H1 (cell line): Measurements from ENCODE around the gene SOST. TPM values are rescaled to one million over a fixed set of nuclear protein-coding genes. Genes with fewer than 3 reads are reported as not detected.

Experiments
- CTCF ChIA-PET: fragments of 300-600 bp; sonication (Branson Sonifier 250); formaldehyde crosslinking; loops from one replicate; lab custom pipeline; 2021; ENCODE audit not compliant: partially characterized antibody; lab: Charles Lee
- POLR2A ChIA-PET: fragments of 300-600 bp; sonication (Branson Sonifier 250); formaldehyde crosslinking; loops from one replicate; lab custom pipeline; 2021; ENCODE audit warnings: inconsistent platforms; ENCODE audit not compliant: partially characterized antibody; lab: Charles Lee
- DNase-seq, 2 experiments: peaks; one replicate each; pipeline versions ENCODE4 v3.0.0 to v3.0.0-alpha.2; 2010 to 2022; ENCODE audit warnings: low spot score in 2 of 2, low read depth in 1 of 2, mixed read lengths in 1 of 2
- FAIRE-seq: peaks from 2 replicates; lab custom pipeline; 2011; peaks lifted over from hg19 to GRCh38; lab: Jason Lieb, UNC
- H2AFZ ChIP-seq: 2 replicates; pipeline ENCODE4 v1.8.1; 2012; ENCODE audit warnings: low read length, inconsistent platforms
- H2AK5ac ChIP-seq: 2 replicates; pipeline ENCODE4 v1.6.1; 2013; ENCODE audit warnings: low read depth, low read length
- H2BK120ac ChIP-seq: replicated peaks from 2 replicates; pipeline ENCODE3; 2013; ENCODE audit warnings: low read depth, low read length, inconsistent platforms
- H2BK12ac ChIP-seq: 2 replicates; pipeline ENCODE4 v1.6.1; 2013; ENCODE audit warnings: low read depth, low read length
- H2BK15ac ChIP-seq: 2 replicates; pipeline ENCODE4 v1.6.1; 2013; ENCODE audit warnings: low read length
- H2BK20ac ChIP-seq: 2 replicates; pipeline ENCODE4 v1.6.1; 2013; ENCODE audit warnings: low read length
- H2BK5ac ChIP-seq: 2 replicates; pipeline ENCODE4 v1.6.1; 2013; ENCODE audit warnings: low read depth, low read length
- H3K14ac ChIP-seq: 2 replicates; pipeline ENCODE4 v1.6.1; 2013; ENCODE audit warnings: inconsistent platforms; ENCODE audit not compliant: insufficient read length
- H3K18ac ChIP-seq: 2 replicates; pipeline ENCODE4 v1.6.1; 2013; ENCODE audit warnings: low read length; ENCODE audit errors: extremely low read depth
- H3K23ac ChIP-seq: 2 replicates; pipeline ENCODE4 v1.6.1; 2013; ENCODE audit warnings: inconsistent platforms; ENCODE audit not compliant: insufficient read length
- H3K23me2 ChIP-seq: 2 replicates; pipeline ENCODE4 v1.6.1; 2013; ENCODE audit warnings: low read depth, low read length
- H3K27ac ChIP-seq: 2 replicates; pipeline ENCODE4 v1.6.1; 2011; ENCODE audit warnings: low read depth, low read length, inconsistent platforms
- H3K27me3 ChIP-seq, 4 experiments: replicated peaks in 1 of 4; 1 replicate in 1 of 4; 2 replicates in 3 of 4; pipeline versions ENCODE4 v1.6.1 to v1.8.1; 2011 to 2013; ENCODE audit warnings: low read length in 3 of 4, mild to moderate bottlenecking in 3 of 4, inconsistent platforms in 2 of 4, mixed read lengths in 2 of 4, moderate library complexity in 1 of 4; ENCODE audit not compliant: control insufficient read depth in 3 of 4, insufficient read depth in 3 of 4; ENCODE audit errors: extremely low read depth in 1 of 4
- H3K36me3 ChIP-seq, 4 experiments: 2 replicates each; pipeline versions ENCODE4 v1.6.1 to v1.8.1; 2011 to 2013; ENCODE audit warnings: mild to moderate bottlenecking in 4 of 4, low read length in 3 of 4, moderate library complexity in 2 of 4, control low read depth in 1 of 4, inconsistent platforms in 1 of 4; ENCODE audit not compliant: insufficient read depth in 4 of 4, control insufficient read depth in 2 of 4
- H3K4ac ChIP-seq: replicated peaks from 2 replicates; pipeline ENCODE3; 2013; ENCODE audit warnings: low read length, low read depth, mixed read lengths, inconsistent platforms; ENCODE audit not compliant: insufficient read length
- H3K4me1 ChIP-seq, 4 experiments: replicated peaks in 1 of 4; 1 replicate in 1 of 4; 2 replicates in 3 of 4; pipeline versions ENCODE4 v1.6.1 to v1.8.1; 2011 to 2013; ENCODE audit warnings: low read length in 3 of 4, inconsistent platforms in 2 of 4, mixed read lengths in 1 of 4; ENCODE audit not compliant: insufficient read depth in 4 of 4, control insufficient read depth in 3 of 4
- H3K4me2 ChIP-seq, 2 experiments: 2 replicates each; pipeline versions ENCODE4 v1.6.1 to v1.8.1; 2011 to 2013; ENCODE audit warnings: low read depth in 2 of 2, low read length in 2 of 2, control low read depth in 1 of 2, inconsistent platforms in 1 of 2, mild to moderate bottlenecking in 1 of 2; ENCODE audit not compliant: insufficient read depth in 1 of 2
- H3K4me3 ChIP-seq, 4 experiments: fragments of 200-600, 300-600 bp in 1 of 4; sonication (generic), shearing (Covaris generic), sonication (Bioruptor Twin) in 1 of 4; 2 replicates each; pipeline versions ENCODE4 v1.5.1 to v1.8.1; 2011 to 2016; ENCODE audit warnings: low read length in 4 of 4, low read depth in 3 of 4, control low read depth in 2 of 4, inconsistent platforms in 2 of 4, mild to moderate bottlenecking in 2 of 4, mixed read lengths in 1 of 4, moderate library complexity in 1 of 4; ENCODE audit not compliant: insufficient read depth in 2 of 4; ENCODE audit errors: extremely low read depth in 1 of 4
- H3K56ac ChIP-seq: replicated peaks from 2 replicates; pipeline ENCODE3; 2013; ENCODE audit warnings: low read depth, mild to moderate bottlenecking, mixed read lengths, low read length, inconsistent platforms; ENCODE audit not compliant: insufficient read length
- H3K79me1 ChIP-seq: 2 replicates; pipeline ENCODE4 v1.6.1; 2013; ENCODE audit warnings: low read depth, low read length, control low read depth
- H3K79me2 ChIP-seq, 2 experiments: 2 replicates each; pipeline versions ENCODE4 v1.6.1 to v1.8.1; 2012 to 2013; ENCODE audit warnings: low read length in 2 of 2, mild to moderate bottlenecking in 2 of 2, inconsistent platforms in 1 of 2; ENCODE audit not compliant: insufficient read depth in 2 of 2, control insufficient read depth in 1 of 2
- H3K9ac ChIP-seq, 4 experiments: replicated peaks in 1 of 4; 1 replicate in 1 of 4; 2 replicates in 3 of 4; pipeline versions ENCODE4 v1.6.1 to v1.8.1; 2011 to 2013; ENCODE audit warnings: low read depth in 3 of 4, low read length in 3 of 4, control low read depth in 2 of 4, mild to moderate bottlenecking in 2 of 4, moderate library complexity in 2 of 4, inconsistent platforms in 1 of 4; ENCODE audit errors: extremely low read depth in 1 of 4
- H3K9me3 ChIP-seq, 2 experiments: 2 replicates each; pipeline versions ENCODE4 v1.6.1 to v1.8.1; 2012 to 2013; ENCODE audit warnings: mild to moderate bottlenecking in 2 of 2, moderate library complexity in 2 of 2, control low read depth in 1 of 2, inconsistent platforms in 1 of 2, low read depth in 1 of 2, low read length in 1 of 2, mixed read lengths in 1 of 2; ENCODE audit not compliant: insufficient read depth in 2 of 2
- H4K20me1 ChIP-seq, 2 experiments: replicated peaks in 1 of 2; 2 replicates each; pipeline versions ENCODE3 to v1.8.1; 2011 to 2013; ENCODE audit warnings: inconsistent platforms in 2 of 2, low read length in 2 of 2, mild to moderate bottlenecking in 1 of 2; ENCODE audit not compliant: insufficient read depth in 2 of 2, control insufficient read depth in 1 of 2
- H4K5ac ChIP-seq: 2 replicates; pipeline ENCODE4 v1.6.1; 2013; ENCODE audit warnings: low read length, low read depth, mixed read lengths, inconsistent platforms; ENCODE audit not compliant: insufficient read length
- H4K8ac ChIP-seq: 2 replicates; pipeline ENCODE4 v1.8.0; 2013; ENCODE audit warnings: mild to moderate bottlenecking, moderate library complexity, low read length, inconsistent platforms; ENCODE audit not compliant: insufficient read depth; ENCODE audit errors: extremely low read depth
- H4K91ac ChIP-seq: replicated peaks from 2 replicates; pipeline ENCODE3; 2013; ENCODE audit warnings: low read length, mixed read lengths, inconsistent platforms; ENCODE audit not compliant: insufficient read length
- KDM4A ChIP-seq: IDR thresholded peaks from one replicate; pipeline ENCODE4 v1.7.1; 2012; ENCODE audit warnings: low read depth, mild to moderate bottlenecking, moderate library complexity, low read length, inconsistent platforms; ENCODE audit not compliant: severe bottlenecking
- POLR2AphosphoS5 ChIP-seq: IDR thresholded peaks from 2 replicates; pipeline ENCODE4 v1.6.1; 2011; ENCODE audit warnings: low read depth, low read length
- RBBP5 ChIP-seq: IDR thresholded peaks from 2 replicates; pipeline ENCODE4 v1.7.1; 2012; ENCODE audit warnings: low read depth, mild to moderate bottlenecking, inconsistent platforms, low read length, moderate library complexity, borderline replicate concordance
- RFX5 ChIP-seq: IDR thresholded peaks from 2 replicates; pipeline ENCODE4 v1.6.1; 2011; ENCODE audit warnings: low read depth, low read length, improper control_type of control experiment, borderline replicate concordance
- SRF ChIP-seq: IDR thresholded peaks from 2 replicates; pipeline ENCODE4 v1.6.1; 2011; ENCODE audit warnings: mild to moderate bottlenecking, low read depth, low read length, moderate library complexity
- ZNF274 ChIP-seq: IDR thresholded peaks from 2 replicates; pipeline ENCODE4 v1.7.0; 2012; ENCODE audit warnings: low read length, borderline replicate concordance; ENCODE audit errors: extremely low read depth
- WGBS, 2 experiments: shearing (Covaris generic) in 1 of 2; methylation state at CpG; one replicate each; pipeline versions ENCODE4 v1.1.6 to v1.1.7; 2013 to 2015; ENCODE audit warnings: low lambda C conversion rate in 2 of 2, mixed read lengths in 2 of 2, inconsistent platforms in 1 of 2, low coverage in 1 of 2, missing lambda C conversion rate in 1 of 2; ENCODE audit not compliant: insufficient replicate concordance in 2 of 2, insufficient coverage in 1 of 2, insufficient read length in 1 of 2; ENCODE audit errors: extremely low coverage in 1 of 2, missing lambda C conversion rate in 1 of 2; 5-methylcytosine and 5-hydroxymethylcytosine counted together
- polyA plus RNA-seq, 7 experiments: library from polyadenylated mRNA; depleted of rRNA in 3 of 7; stranded (reverse) in 5 of 7; unstranded in 2 of 7; fragments of >200 nt in 5 of 7; fragments of 200-250 nt in 2 of 7; gene quantifications; 1 replicate in 5 of 7; 2 replicates in 1 of 7; 4 replicates in 1 of 7; pipeline versions ENCODE4 v1.2.1 to v1.2.3, GENCODE V29; 2011 to 2013; ENCODE audit warnings: missing spikeins in 2 of 7, mixed read lengths in 2 of 7
- total RNA-seq: library from RNA; stranded (reverse); fragmentation: NEBNext Ultra II Directional; extraction: Animal tissue kit (Norgen Biotek cat#: 25700); gene quantifications from 2 replicates; pipeline ENCODE4 v1.2.1, GENCODE V29; 2021
- TF ChIP-seq, protein P1 (sequence below): IDR thresholded peaks from 2 replicates; pipeline ENCODE4 v1.6.1; 2011; ENCODE audit warnings: low read length, improper control_type of control experiment

The SOST gene
- total and polyA plus RNA-seq, 2 of the 8 experiments (the other 6 are each of a cell fraction or from before 2014, with no cell fraction given) = 0.08 TPM; not detected in 1

DNA sequence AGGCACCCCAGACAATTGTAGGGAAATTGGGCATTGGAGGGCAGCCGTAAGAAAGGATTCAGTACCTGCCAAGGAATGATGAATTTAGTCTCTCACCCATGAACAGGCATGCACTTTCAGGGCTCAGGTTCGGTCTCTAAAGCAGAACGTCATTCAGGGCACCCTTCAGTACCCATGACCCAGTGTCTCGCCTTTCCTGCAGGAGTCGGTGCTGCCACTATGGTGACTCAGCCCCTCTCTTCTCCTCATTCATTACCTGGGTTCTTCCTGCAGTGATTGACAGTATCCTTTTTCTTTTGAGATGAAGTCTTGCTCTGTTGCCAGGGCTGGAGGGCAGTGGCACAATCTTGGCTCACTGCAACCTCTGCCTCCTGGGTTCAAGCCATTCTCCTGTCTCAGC, 8.4 kb downstream of the SOST start:
- H2BK120ac ChIP-seq = no peak overlapping the region
- H4K8ac ChIP-seq = no peak overlapping the region
- H3K9me3 ChIP-seq = no peaks in the 10 kb centered on the region
- H4K20me1 ChIP-seq = no peaks in the 10 kb centered on the region
- H3K27ac ChIP-seq = no peak overlapping the region
- no peak overlapping the region for H4K91ac ChIP-seq
- H3K4me3 ChIP-seq = no peak overlapping the region
- H2AK5ac ChIP-seq = no peak overlapping the region
- CTCF ChIA-PET = interaction anchor here (1.4 to 22.9 kb wide), 4 partner anchors 11 to 172 kb away, joined by 3 to 969 read pairs (median 54); partner anchors contain the start of gene SOST
- no peak for FAIRE-seq
- no peak for DNase-seq
- H3K23me2 ChIP-seq = no peaks in the 10 kb centered on the region; the same call in 1 of the 2 replicates
- H2BK5ac ChIP-seq = no peak overlapping the region
- H3K9ac ChIP-seq = no peak overlapping the region
- no peak overlapping the region for H3K14ac ChIP-seq
- H3K36me3 ChIP-seq = no peaks in the 10 kb centered on the region
- H3K27me3 ChIP-seq = peaks cover 0 to 13% (median 11%) of the 10 kb centered on the region in 4 experiments; a peak in 5 of 7 replicates
- H2AFZ ChIP-seq = no peak overlapping the region
- no peak overlapping the region for H2BK12ac ChIP-seq
- H3K4me1 ChIP-seq = peaks cover 4 to 15% (median 5%) of the 10 kb centered on the region in 4 experiments; a peak in 6 of 7 replicates
- WGBS, 2 experiments = 71% methylated on average over 5 of the region's 5 CpGs; no CpG with 5 or more reads in 1 of the 2 experiments
- no peak overlapping the region for H2BK20ac ChIP-seq
- H3K4ac ChIP-seq = no peak overlapping the region
- no peak overlapping the region for H4K5ac ChIP-seq
- no peaks in the 10 kb centered on the region for H3K79me2 ChIP-seq
- no peaks in the 10 kb centered on the region for H3K79me1 ChIP-seq
- H3K23ac ChIP-seq = no peak overlapping the region
- H3K56ac ChIP-seq = no peak overlapping the region
- POLR2A ChIA-PET = interaction anchor here (1.0 kb wide), 1 partner anchor 12 kb away, joined by 3 read pairs; no protein-coding TSS in a partner anchor
- H3K18ac ChIP-seq = no peak overlapping the region
- H3K4me2 ChIP-seq = no peak overlapping the region
- H2BK15ac ChIP-seq = no peak overlapping the region
- TF ChIP-seq RFX5 (no peak), RBBP5 (no peak), POLR2AphosphoS5 (no peak), ZNF274 (no peak), SRF (no peak), KDM4A (no peak)
- TF ChIP-seq, protein P1, sequence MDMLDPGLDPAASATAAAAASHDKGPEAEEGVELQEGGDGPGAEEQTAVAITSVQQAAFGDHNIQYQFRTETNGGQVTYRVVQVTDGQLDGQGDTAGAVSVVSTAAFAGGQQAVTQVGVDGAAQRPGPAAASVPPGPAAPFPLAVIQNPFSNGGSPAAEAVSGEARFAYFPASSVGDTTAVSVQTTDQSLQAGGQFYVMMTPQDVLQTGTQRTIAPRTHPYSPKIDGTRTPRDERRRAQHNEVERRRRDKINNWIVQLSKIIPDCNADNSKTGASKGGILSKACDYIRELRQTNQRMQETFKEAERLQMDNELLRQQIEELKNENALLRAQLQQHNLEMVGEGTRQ = no peak
